Activated CD4-positive, alpha-beta T cell treated with anti-CD3 and anti-CD28 coated beads for 1 hour (primary cell): Measurements from ENCODE around the gene ARIH2.
"Not testable (repeated sequence)": the region's sequence is repeated elsewhere in the genome, so short reads cannot be mapped to it uniquely, and the experiment has no call there.

Experiments used
- DNase-seq: peaks from one replicate; pipeline ENCODE4 v3.0.0-alpha.2; 2020

Gene ARIH2

DNA sequence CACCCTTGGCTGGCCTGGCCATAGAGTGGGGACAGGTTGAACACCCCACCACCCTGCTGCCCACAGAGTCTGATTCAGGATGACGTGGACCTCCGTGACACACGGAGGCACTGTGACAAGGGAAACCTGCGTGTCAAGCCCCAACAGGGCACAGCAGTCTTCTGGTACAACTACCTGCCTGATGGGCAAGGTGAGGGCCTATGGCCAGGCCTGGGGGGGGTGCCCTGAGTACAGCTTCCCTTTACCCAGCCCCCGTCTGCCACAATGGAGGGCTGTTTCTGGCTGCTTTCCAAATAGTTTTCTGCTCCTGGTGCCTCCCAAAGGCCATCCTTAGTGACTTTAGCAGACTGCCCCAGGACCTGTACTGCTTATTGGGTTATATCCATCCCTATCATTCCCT, 87.4 kb downstream of the ARIH2 start:
- no peak for DNase-seq

DNA sequence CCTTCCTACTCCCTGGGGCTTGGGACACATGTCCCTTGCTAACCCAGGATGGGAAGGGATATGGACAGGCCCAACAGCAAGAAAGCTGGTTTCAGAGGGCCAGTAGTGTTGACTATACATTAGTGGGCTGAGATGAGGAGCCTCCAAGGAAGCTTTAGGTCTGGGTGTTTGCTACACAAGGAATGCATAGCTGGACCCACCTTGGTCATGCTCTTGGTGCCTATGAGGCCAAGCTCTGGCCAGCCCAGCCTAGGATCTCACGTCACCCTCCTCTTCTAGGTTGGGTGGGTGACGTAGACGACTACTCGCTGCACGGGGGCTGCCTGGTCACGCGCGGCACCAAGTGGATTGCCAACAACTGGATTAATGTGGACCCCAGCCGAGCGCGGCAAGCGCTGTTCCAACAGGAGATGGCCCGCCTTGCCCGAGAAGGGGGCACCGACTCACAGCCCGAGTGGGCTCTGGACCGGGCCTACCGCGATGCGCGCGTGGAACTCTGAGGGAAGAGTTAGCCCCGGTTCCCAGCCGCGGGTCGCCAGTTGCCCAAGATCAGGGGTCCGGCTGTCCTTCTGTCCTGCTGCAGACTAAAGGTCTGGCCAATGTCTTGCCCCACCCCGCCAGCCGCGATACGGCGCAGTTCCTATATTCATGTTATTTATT, 87.9 kb downstream of the ARIH2 start:
- DNase-seq: no peak

DNA sequence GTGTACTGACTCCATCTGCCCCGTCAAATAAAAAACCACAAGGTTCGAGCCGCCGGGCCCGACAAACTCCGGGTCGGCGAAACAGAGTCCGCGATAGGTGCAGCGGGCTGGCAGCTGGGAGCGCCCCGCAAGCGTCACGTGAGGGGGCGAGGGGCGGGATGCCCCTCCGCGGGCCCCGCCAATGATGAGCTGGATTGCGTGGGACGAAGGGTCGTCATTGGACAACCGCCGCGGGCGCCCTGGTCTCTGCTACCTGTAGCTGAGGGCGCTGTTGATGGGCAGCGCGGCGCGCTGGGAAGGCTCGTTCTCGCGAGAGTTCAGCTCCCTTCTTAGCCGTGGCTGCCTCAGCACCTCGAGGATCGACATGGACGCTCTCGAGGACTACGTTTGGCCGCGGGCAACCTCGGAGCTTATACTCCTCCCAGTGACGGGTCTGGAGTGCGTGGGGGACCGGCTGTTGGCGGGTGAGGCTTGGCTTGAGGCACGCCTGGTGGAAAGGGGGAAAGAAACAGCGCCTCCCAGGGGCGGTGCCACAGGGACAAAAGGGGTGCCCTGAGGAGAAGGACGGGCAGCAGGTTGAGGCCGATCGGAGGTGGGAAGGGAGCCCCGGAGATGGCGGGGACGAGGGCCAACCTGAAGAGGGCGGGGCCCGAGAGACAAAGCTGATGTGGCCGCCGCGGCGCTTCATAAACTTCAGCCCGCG, 88.6 kb downstream of the ARIH2 start, which contains the start of gene WDR6:
Gene WDR6 (plus strand): TSS at position 324 of the 703 bp plus-strand sequence. CDS start 41 bp downstream, at position 365.
- peak; percentile 96 for DNase-seq

DNA sequence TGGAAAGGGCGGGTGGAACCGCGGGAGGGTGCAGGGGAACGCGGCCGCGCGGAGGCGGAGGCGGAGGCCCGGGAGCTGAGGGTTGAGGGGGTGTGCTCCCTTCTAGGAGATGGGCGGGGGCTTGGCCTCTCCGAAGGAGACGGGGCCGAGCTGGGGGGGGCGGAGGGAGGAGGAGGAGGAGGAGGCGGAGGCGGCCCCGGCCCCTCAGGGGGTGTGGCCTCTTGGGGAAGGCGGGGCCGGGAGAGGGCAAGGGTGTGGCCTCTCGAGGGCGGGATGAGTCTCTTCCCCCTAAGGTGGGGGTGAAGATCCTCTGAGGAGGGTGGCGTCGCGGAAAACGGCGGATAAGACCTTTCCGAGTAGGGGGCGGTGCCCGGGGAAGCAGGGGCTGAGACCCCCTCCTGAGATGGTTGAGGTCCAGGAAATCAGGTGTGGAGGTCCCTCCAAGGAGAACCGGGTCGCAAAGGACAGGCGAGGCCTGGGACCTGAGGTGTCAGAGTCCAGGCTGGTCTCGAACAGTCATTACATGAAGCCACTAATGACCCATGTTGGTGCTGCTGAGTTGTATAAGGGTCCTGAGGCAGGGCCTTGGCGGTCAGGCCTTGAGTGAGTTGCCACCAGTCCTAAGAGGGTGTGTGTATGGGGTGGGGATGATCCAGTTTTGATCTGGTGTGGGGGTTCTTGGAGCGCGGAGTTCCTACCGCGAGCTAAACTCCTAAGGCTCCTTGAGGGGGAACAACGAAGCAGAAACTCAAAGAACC, 89.3 kb downstream of the ARIH2 start:
- DNase-seq: peak; percentile 81

DNA sequence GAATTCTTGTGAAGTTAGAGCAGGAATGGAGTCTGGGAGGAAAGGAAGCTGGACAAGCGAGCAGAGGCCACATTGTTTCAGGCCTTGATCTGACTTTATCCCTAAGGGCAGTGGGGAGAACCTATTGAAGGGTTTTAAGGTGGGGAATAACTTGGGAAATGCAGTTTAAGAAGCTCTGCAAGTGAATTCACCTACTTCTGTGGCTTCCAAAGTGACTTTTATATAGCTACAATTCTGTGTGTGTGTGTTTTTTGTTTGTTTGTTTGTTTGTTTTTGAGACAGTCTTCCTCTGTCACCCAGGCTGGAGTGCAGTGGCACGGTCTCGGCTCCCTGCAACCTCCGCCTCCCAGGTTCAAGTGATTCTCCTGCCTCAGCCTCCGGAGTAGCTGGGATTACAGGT, 90.0 kb downstream of the ARIH2 start:
- not testable (repeated sequence) for DNase-seq

DNA sequence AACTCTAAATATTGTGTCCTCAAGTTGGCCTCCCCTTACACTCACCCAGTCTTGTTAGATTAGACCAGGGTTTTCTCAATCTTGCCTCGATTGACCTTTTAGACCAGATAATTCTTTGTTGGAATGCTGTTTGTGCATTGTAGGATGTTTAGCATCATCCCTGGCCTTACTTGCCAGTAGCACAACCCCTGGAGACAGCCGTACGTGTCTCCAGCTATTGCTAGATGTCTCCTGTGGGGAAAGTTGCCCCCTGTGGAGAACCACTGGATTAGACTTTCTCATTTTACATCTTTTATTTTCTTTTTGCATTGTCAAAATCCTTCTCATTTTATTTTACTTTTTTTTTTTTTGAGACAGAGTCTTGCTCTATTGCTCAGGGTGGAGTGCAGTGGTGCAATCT, 90.8 kb downstream of the ARIH2 start:
- DNase-seq: no peak

DNA sequence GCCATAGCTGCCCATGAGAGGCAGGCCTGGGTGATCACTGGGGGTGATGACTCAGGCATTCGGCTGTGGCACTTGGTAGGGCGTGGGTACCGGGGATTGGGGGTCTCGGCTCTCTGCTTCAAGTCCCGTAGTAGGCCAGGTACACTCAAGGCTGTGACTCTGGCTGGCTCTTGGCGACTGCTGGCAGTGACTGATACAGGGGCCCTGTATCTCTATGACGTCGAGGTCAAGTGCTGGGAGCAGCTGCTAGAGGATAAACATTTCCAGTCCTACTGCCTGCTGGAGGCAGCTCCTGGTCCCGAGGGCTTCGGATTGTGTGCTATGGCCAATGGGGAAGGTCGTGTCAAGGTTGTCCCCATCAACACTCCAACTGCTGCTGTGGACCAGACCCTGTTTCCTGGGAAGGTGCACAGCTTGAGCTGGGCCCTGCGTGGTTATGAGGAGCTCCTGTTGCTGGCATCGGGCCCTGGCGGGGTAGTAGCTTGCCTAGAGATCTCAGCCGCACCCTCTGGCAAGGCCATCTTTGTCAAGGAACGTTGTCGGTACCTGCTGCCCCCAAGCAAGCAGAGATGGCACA, 93.9 kb downstream of the ARIH2 start:
- no peak for DNase-seq

DNA sequence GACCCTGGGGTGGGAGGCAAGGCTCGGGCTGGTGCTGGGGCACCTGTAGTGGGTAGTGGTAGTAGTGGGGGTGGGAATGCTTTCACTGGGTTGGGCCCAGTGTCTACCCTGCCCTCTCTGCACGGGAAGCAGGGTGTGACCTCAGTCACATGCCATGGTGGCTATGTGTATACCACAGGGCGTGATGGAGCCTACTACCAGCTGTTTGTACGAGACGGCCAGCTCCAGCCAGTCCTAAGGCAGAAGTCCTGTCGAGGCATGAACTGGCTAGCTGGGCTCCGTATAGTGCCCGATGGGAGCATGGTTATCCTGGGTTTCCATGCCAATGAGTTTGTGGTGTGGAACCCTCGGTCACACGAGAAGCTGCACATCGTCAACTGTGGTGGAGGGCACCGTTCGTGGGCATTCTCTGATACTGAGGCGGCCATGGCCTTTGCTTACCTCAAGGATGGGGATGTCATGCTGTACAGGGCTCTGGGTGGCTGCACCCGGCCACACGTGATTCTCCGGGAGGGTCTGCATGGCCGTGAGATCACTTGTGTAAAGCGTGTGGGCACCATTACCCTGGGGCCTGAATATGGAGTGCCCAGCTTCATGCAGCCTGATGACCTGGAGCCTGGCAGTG, 94.6 kb downstream of the ARIH2 start:
- no peak for DNase-seq

DNA sequence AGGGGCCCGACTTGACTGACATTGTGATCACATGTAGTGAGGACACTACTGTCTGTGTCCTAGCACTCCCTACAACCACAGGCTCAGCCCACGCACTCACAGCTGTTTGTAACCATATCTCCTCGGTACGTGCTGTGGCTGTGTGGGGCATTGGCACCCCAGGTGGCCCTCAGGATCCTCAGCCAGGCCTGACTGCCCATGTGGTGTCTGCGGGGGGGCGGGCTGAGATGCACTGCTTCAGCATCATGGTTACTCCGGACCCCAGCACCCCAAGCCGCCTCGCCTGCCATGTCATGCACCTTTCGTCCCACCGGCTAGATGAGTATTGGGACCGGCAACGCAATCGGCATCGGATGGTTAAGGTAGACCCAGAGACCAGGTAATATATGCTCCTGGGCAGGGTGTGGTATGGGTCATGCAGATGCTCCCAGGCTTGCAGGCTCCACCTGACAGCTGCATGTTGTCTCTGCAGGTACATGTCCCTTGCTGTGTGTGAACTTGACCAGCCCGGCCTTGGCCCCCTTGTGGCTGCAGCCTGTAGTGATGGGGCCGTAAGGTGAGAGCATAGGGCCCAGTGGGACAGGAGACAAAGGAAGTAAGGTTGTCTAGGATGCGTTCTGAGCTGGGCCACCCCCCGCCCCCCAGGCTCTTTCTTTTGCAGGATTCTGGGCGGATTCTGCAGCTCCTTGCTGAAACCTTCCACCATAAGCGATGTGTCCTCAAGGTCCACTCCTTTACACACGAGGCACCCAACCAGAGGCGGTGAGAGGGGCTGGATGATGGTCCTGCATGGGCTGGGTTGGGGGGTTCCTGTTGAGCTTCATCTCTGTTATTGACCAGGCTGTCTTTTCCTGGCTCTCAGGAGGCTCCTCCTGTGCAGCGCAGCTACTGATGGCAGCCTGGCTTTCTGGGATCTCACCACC, 95.4 kb downstream of the ARIH2 start:
- DNase-seq: no peak

DNA sequence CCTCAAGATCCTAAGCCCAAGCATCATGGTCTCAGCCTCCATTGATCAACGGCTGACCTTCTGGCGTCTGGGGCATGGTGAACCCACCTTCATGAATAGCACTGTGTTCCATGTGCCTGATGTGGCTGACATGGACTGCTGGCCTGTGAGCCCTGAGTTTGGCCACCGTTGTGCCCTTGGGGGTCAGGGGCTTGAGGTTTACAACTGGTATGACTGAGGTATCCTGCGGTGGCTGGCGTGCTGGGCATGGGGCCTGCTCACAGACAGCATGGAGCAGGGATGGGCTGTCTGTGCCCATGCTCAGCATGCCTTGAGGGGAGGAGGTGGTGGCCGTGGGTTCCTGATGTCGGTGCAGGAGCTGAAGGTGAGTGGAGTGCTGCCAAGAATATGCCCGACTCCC, 96.4 kb downstream of the ARIH2 start:
- no peak for DNase-seq

DNA sequence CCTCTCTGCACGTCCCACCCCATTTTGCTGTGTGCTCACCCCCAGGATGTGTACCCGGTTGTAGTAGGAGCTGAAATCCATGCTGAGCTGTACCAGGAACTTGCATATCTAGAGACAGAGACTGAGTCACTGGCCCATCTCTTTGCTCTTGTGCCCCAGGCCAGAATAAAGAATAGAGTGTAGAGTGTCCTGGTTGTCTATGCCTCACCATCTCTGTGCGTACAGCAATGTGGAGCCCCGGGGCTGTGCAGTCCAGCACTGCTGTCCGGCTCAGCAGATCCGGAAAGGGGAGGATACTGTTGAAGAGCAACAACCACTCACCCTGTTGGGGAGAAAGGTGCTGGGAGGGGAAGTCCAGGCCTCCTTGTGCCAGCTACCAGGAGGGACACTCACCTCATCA, 97.1 kb downstream of the ARIH2 start:
- no peak for DNase-seq

DNA sequence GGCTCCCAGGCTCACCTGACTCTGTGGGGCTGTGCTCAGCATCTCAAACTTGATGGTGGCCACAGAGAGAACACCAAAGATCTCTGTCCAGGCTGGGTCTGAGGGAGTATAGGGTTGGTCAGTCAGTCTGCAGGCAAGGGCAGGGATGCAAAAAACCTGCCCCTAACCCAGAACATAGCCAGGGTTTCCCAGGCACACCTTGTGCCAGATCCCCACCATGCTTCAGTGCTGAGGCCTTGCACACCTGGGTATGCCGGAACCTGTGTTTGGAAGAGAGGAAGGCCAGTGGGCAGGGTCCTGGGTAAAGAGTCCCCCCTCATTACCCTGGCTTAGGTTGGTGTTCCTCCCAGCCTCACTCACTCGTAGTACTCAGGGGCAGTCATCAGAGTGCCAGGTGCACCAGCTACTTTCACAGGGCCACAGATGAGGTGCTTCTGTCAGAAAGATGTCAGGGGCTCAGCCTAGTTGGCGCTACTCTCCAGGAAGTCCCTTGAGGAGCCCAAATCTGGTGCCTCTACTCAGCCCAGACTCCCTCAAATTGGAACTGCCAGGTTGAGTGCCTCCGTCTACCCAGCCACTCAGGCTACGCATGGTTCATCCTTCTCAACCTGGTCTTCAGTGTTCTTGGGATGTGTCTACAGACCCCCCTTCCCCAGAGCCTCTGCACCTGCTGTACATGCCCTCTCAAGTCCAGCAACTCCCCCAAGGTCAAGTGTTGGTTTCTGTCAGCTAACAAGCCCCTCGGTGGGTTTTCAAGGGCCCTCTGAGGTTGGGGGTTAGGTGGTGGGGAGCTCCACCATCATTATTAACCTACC, 98.0 kb downstream of the ARIH2 start:
- DNase-seq: no peak

DNA sequence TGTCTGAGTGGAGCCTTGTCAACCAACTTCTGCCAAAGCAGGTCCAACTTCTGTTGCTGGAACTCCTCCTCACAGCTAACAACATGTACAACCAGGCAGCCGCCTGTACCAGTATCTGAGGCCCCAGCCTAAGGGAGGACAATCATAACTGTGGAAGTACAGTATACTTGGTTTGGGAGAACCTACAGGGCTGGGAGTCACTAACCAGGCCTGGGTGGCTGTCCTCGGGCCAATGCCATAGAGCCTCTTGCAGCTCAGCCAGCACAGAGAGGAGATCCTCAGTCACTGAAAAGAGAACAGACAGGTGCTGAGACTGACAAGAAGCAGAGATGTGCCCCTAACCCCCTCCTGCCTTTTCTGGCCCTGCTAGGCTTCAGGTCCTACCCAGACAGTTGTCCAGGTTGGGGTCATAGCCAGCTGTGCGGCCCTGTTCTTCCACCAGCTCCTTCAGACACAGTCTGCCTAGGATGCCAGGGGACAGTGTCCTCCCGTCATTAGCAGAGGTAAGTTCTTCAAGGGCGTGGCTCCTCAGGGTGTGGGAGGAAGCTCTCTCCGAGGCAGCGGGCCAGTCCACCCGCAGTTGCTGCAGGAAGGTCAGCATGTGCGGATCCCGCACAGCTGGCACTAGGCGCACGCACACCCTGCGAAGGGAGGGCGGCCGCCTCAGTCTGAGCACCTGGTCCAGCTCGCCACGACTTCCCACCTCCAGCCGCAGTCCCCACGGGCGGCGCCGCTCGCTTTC, 98.8 kb downstream of the ARIH2 start:
- no peak for DNase-seq

DNA sequence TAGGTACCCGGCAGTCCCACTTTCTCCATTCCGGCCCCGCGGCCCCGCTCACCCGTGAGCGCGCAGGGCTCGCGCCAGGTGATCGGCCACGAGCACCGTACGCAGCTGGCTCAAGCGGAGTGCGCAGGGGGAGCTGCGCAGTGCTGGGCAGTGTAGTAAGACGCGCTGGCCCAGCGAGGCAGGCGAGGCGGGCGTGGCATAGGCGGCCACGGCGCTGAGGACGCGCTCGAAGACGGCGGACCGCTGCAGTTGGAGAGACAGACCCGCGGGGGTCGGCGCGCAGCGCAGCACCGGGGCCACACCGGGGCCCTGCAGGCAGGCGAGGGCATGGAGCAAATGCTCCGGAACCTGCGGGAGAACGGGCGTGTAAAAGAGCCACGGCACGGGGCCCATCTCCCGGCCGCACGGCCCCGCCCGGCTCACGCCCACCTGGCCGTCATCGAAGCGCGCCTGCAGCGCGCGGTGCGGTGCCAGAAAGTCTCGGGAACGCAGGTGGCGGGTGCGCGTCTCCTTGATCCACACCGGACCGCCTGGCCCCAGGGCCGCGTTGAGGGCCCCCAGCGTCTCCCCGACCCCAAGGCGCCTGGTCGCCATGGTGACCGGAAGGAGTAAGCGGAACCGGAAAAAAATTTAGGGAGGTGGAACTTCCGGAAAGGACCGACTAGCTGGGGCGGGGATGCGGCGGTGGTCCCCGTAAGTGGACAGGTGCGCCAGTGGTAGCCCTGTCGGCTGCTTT, 99.5 kb downstream of the ARIH2 start, which contains the start of gene DALRD3:
Gene DALRD3 (minus strand): TSS at position 610 of the 736 bp plus-strand sequence. CDS start 16 bp downstream, at position 594.
- peak; percentile 39 for DNase-seq

DNA sequence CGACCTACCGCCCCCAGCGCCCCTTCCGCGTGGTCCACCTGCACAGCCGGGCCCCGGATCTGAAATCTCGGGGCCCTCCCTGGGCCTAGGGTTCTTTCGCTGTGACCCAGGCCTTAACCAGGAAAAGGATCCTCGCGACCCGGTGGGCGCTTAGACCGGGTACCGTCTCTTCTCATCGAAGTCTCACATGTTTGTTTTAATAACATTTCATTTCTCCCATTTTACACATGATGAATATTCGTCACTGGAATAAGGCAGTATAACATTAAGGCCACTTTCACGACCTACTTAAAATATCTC, 100.0 kb downstream of the ARIH2 start:
- DNase-seq: no peak

DNA sequence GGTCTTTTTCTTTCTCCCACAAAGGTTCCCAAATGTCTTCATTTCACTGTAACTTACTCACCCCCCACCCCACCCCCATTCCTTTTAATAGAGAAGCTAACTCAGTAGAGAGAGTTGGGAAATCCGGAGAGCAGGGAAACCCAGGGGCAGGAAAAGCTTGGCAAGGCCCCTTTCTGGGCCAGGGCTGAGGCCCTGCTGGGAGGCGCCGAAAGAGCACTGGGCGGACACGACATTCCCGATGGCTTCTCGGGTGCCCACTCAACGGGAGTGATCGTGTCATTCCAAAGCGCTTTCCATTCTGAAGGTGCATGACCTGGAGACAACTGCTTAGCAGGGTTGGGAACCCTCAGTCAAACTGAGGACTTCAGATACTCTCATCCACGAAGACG, 101.3 kb downstream of the ARIH2 start:
- no peak for DNase-seq

DNA sequence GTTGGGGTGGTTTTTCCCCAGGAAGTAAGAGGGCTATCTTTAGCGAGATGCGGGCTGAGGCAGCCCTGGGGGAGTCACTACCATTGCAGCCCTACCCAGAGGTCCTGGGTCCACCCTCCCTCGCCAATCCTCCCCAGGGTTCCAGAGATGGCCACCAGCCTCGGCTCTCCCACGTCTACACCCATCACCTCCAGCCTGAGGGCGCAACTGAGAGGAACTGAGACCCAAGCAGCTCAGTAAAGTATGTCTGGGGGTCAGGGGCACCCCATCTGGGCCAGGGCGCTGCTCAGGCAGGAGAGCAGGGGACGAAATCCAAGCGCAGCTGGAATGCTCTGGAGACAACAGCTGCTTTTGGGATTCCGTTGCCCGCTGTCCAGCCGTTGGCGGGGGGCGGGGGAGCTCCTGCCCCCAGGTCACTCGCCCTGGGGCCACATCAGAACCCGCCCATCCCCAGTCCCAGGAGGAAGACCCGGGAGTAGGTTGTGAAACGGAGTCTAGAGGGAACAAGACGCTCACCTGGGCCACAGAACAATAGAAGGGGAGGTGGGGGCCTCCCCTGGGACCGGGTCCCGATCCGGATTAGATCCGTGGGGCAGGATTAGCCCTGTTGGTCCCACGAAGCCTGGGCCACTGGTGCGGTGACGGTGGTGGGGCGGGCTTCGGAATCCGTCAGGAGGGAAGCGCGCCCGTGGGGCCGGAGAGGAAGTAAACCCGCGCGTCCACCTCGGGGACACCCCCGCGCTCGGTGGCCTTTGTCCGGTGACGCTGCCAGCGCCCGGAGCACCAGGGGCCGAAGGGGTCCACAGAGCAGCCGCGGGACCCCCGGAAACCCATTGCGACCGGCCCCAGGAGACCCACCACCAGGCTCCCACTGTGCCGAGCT, 101.9 kb downstream of the ARIH2 start:
- DNase-seq: no peak

DNA sequence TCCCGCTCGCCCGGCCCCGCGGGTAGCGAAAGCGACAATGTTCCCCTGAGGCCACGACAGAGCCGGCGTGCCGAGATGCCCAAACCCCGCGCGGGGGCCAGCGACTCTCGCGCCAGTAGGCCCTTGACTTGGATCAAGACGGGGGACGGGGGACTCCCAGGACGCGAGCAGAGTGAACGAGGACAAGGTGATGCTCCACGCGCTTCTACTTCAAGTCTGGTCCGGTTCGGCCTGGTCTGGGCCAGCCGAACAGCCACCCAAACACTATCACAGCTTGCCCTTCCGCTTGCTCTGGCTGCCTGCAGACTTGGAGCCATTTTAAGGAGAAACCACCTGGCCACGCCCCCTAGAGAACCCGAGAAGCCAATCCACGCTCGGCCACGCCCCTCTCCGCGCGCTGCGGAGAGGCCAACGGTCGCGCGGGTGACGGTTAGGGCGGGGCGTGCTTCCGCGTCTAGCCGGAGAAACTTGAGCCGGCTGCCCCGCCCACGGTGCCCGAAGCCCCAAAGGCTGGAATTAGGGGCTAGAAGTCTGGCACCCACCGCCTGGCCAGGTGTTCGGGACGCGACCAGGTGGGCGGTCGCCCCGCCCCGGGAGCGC, 102.7 kb downstream of the ARIH2 start:
- DNase-seq: peak; percentile 96
